ENCODE results near the gene HEY2.

DNA sequence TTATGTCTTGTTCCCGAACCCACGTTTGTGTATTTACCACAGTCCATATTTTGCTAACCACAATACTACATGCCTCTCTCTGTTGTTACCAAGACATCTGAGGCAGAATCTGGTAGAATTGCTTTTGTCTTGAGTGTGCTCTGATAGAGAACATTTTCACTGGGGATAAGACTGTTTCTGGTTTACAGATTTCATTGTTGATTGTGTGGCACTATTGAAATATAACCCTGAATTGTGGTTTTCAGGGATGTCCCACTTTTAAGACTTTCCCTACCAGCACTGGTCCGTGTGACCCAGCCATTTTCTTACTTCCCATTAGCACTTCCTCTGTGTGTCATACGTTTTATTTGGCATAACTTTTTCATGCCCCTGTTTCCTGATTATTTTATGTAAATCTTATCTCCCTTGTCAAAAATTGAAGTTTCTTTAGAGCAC is 53.5 kb downstream of the HEY2 start:
- TF ChIP-seq ZFP30 (CRISPR knock-in tag; IDR thresholded peaks at IDR 0.05) (no peak), POU6F1 (CRISPR knock-in tag; IDR thresholded peaks at IDR 0.05; ENCODE audit: borderline replicate concordance, low read depth) (no peak), OSR1 (CRISPR knock-in tag; IDR thresholded peaks at IDR 0.05) (no peak), ZFP3 (CRISPR knock-in tag; IDR thresholded peaks at IDR 0.05) (no peak), ISL1 (CRISPR knock-in tag; IDR thresholded peaks at IDR 0.05) (no peak)
- TF ChIP-seq, protein P1, sequence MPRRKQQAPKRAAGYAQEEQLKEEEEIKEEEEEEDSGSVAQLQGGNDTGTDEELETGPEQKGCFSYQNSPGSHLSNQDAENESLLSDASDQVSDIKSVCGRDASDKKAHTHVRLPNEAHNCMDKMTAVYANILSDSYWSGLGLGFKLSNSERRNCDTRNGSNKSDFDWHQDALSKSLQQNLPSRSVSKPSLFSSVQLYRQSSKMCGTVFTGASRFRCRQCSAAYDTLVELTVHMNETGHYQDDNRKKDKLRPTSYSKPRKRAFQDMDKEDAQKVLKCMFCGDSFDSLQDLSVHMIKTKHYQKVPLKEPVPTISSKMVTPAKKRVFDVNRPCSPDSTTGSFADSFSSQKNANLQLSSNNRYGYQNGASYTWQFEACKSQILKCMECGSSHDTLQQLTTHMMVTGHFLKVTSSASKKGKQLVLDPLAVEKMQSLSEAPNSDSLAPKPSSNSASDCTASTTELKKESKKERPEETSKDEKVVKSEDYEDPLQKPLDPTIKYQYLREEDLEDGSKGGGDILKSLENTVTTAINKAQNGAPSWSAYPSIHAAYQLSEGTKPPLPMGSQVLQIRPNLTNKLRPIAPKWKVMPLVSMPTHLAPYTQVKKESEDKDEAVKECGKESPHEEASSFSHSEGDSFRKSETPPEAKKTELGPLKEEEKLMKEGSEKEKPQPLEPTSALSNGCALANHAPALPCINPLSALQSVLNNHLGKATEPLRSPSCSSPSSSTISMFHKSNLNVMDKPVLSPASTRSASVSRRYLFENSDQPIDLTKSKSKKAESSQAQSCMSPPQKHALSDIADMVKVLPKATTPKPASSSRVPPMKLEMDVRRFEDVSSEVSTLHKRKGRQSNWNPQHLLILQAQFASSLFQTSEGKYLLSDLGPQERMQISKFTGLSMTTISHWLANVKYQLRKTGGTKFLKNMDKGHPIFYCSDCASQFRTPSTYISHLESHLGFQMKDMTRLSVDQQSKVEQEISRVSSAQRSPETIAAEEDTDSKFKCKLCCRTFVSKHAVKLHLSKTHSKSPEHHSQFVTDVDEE (CRISPR knock-in tag; IDR thresholded peaks at IDR 0.05): no peak
